T-helper 2 cell treated with Interferon-gamma antibody and Interleukin-4, amounts not matched to agents 100 ng/mL and 5 ng/mL, for 36 hours (primary cell): Measurements from ENCODE around the gene TOM1L2. TPM values are rescaled to one million over a fixed set of nuclear protein-coding genes. Genes with fewer than 3 reads are reported as not detected.
"Not testable (repeated sequence)": the region's sequence is repeated elsewhere in the genome, so short reads cannot be mapped to it uniquely, and the experiment has no call there.

Experiments used
- intact Hi-C: fragments of 100-400 bp; cut with micrococcal nuclease; formaldehyde crosslinking; loops from one replicate; pipeline ENCODE4 v1.15.1; 2023
- total RNA-seq: library from RNA; stranded (reverse); gene quantifications from 2 replicates; pipeline ENCODE4 v1.2.3, GENCODE V29; 2022

Gene TOM1L2
- total RNA-seq, 1 donor from 2014 or later = 27.9 TPM

DNA sequence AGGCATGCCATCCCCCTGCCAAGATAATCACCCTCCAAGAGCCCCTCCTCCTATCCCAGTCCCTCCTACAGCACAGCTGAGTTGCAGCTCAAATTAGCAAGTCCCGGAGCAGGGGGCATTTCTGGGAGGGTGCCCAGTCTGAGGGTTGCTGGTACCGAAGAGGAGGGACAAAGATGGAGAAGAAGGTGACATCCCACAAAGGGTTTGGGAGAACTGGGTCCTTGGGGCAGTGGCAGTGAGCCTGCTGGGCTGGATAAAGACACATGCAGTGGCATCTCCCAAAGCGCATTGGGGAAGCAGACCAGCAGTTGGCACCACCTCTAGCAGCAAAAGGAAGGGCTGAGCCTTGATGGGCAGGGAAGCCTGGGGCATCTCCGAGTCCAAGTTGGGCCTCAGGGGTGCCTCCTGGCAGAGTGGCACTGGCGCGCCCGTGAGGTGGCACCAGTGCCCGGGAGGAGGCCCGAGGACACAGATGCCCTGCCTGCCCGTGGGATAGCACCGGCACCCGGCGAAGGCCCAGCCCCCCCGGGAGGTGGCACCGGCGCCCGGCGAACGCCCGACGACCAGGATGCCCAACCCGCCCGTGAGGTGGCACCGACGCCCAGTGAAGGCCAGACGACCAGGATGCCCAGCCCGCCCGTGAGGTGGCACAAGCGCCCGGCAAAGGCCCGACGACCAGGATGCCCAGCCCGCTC lies 622 bp downstream of the TOM1L2 start:
- intact Hi-C loops = loop anchor here (1.0 to 10.0 kb wide), 9 partner anchors 12 to 497 kb away; partner anchors contain the start of genes ALKBH5, ATPAF2, GID4 and MED9

GRCh38 chr17:17970699-17971430 lies 1.3 kb downstream of the TOM1L2 start:
- intact Hi-C loops = loop anchor here (5.0 to 10.0 kb wide), 3 partner anchors 119 to 496 kb away; partner anchors contain the start of genes MED9 and RAI1

GRCh38 chr17:17966399-17966798 lies 5.8 kb downstream of the TOM1L2 start:
- intact Hi-C loops = no loop called here

DNA sequence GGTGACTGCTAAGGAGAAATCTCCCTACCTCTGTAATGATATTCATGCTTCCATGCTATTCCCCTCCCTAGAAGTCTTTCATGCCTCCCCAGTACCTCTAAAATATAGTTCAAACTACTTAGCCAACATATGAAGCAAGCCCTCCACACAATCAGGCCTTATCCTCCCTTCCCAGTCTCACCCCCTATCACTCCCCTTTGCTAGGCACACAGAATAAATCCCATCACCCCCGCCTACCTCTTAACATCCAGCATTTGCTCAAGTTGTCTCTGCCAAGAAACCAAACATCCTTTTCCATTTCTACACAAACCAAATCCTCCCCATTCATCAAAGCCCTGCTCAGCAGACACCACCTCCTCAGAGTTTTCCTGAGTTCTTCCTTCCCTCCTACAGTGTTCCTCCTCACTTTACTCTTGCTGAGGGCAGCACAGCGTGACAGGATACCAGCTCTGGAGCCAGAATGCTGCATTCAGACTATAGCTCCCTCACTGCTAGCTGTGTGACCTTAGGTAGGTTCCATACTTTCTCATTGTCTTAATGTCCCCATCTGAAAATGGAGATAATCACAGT lies 7.0 kb downstream of the TOM1L2 start:
- intact Hi-C loops = no loop called here

GRCh38 chr17:17964710-17965109 lies 7.5 kb downstream of the TOM1L2 start:
- intact Hi-C loops = no loop called here

GRCh38 chr17:17963694-17964436 lies 8.3 kb downstream of the TOM1L2 start:
- intact Hi-C loops = no loop called here

DNA sequence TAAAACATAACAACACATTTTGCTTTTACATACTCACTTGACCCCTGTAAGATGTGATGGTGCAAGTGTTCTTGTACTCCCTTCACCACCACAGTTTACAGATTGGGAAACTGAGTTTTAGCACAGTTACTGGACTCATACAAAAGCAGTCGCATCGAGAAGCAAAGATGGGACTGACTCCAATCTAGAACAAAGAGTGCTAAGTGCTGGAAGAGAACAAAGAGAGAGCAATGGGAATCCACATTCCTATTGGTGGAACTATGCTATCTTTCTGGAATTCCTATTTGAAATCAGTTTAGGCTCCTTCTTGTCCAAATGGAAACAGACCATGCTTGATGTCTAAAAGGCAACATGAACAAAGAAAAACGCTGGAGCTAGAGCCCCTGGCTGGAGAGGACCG lies 9.1 kb downstream of the TOM1L2 start:
- intact Hi-C loops = no loop called here

DNA sequence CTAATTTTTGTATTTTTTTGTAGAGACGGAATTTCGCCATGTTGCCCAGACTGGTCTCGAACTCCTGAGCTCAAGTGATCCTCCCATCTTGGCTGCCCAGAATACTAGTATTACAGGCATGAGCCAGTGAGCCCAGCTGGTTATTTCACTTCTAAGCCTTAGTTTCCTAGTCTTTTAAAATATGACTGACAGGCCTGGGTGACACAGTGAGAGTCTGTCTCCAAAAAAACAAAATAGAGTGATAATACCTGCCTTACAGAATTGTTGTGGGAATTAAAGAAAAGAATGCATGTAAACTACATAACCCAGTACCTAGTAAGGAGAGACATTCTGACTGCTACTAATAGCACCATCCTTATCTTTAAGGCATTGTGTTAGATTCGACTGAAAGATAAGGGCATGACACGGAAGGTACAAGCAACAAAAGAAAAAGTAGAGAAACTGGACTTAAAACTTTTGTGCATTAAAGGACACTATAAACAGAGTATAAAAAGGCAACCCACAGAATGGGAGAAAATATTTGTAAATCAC lies 11.6 kb downstream of the TOM1L2 start:
- intact Hi-C loops = no loop called here

GRCh38 chr17:17959520-17960361 lies 12.5 kb downstream of the TOM1L2 start:
- intact Hi-C loops = loop anchor here (1.0 kb wide), 1 partner anchor 13 kb away; the partner anchor contains the start of genes DRC3 and TOM1L2

- intact Hi-C loops = loop anchor here (1.0 kb wide), 1 partner anchor 13 kb away; the partner anchor contains the start of genes DRC3 and TOM1L2
These were observed 13.2 kb downstream of the TOM1L2 start for GRCh38 chr17:17958982-17959381.

GRCh38 chr17:17957584-17957916 lies 14.7 kb downstream of the TOM1L2 start:
- intact Hi-C loops = no loop called here

GRCh38 chr17:17955790-17956341 lies 16.3 kb downstream of the TOM1L2 start:
- intact Hi-C loops = not testable (repeated sequence)

DNA sequence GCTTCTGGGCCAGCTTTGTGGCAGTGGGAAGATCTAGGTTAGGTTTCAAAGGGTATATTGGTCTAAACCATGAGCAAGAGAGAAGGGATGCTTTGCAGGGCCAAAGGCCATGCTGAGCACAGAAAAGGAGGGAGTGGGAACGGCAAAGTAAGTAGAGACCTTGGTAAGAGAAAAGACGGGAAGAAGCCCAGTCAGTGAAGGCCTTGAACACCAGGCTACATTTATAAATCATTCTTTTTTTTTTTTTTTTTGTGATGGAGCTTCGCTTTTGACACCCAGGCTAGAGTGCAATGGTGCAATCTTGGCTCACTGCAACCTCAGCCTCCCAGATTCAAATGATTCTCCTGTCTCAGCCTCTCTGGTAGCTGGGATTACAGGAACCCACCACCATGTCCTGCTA lies 18.1 kb downstream of the TOM1L2 start:
- intact Hi-C loops = no loop called here

DNA sequence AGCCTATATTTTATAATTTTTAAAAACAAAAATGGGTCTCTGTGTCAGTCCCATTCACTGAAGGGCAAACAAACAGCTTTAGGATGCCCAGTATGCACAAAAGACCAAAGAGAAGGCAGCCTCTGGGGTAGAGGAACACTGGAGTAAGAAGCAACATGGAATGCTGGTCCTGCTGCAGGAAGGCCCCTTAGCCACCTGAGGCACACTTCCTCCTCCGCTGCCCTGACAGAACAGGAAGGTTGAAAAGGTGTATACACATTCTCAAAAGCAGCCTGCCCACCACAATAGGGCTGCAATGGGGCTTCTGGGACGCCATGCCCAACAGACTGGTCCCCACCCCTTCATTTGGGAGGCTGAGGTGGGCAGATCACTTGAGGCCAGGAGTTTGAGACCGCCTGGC lies 19.5 kb downstream of the TOM1L2 start:
- intact Hi-C loops = no loop called here

DNA sequence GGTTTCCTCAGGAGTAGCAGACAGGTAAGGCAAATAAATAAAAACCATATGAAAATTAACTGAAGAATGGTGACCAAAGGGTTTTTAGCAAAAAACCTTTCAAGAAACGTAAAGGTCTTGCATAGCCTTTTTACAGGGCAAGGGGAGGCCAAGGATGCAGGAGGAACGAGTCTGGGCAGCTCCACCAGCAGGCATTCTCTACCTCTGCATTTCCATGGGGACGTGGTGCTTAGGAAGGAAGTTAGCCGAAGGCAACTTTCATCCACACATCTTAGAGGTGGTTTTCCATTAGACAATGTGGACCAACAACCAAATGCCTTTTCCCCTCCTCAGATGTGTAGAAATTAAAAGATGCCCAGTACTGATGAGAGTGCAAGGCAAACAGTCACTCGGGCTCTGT lies 20.7 kb downstream of the TOM1L2 start:
- intact Hi-C loops = no loop called here

GRCh38 chr17:17950806-17951205 lies 21.4 kb downstream of the TOM1L2 start:
- intact Hi-C loops = no loop called here

DNA sequence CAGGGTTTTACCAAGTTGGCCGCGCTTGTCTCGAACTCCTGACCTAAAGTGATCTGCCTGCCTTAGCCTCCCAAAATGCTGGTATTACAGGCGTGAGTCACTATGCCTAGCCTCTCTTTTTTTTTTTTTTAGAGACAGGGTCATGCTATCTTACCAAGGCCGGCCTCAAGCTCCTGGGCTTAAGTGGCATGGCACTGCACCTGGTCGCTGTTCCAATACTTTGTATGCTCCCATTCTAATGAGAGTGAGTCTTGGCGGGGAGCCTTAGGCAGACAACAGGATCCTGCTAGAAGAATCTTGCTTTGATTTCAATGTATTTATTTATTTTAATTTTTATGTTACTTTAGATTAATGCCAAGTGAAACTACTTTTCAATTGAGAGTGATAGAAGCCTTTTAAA lies 21.9 kb downstream of the TOM1L2 start:
- intact Hi-C loops = no loop called here

DNA sequence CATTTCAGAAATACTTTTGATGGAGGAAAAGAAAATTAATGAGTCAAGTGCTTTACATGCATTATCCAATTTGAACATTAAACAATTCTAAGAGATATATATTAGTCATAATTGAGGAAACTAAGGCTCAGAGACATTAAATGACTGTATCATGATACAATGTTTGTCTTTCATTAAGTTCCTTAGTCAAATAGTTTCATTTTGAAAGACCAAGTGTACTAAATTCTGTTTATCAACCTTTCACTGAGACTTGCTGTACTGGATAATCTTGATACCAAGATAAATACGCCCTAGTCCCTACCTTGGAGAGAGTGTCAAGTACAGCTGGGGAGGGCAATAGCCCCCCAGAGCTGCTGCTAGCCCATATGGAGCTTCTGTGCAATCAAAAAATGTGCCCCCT lies 24.2 kb downstream of the TOM1L2 start:
- intact Hi-C loops = no loop called here

- intact Hi-C loops = no loop called here
These were observed 24.9 kb downstream of the TOM1L2 start for GRCh38 chr17:17947309-17947708.

GRCh38 chr17:17946093-17946492 lies 26.1 kb downstream of the TOM1L2 start:
- intact Hi-C loops = no loop called here
